ENCODE results near the gene FCMR.
A peak's percentile ranks its signal among the peaks of the same experiment; 100 is the strongest.

FCMR gene

DNA sequence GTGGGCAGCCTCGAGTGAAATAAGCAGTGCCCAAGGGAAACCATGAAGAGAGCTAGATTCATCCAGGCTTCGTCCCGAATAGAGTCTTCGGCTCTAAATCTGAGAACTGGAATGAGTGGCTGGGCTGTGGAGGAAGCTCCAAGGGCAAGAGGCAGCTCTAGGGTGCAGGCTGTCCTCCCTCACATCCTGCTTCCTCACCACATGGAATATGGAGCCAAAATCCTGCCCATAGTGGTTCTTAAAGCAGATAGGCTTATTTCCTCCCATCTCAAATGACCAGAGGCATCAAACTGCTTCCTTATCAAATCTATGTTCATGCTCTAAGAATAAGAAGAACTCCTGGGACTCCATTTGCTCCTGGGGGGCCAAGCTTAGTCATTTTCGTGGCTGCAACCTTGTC lies 22.0 kb downstream of the FCMR start:
- DNase-seq (ENCODE audit: low read depth) = peak; percentile 47
- H3K4me3 ChIP-seq (replicated peaks; ENCODE audit: low read depth, low read length) = no peak overlapping the region
- TF ChIP-seq, protein P1, sequence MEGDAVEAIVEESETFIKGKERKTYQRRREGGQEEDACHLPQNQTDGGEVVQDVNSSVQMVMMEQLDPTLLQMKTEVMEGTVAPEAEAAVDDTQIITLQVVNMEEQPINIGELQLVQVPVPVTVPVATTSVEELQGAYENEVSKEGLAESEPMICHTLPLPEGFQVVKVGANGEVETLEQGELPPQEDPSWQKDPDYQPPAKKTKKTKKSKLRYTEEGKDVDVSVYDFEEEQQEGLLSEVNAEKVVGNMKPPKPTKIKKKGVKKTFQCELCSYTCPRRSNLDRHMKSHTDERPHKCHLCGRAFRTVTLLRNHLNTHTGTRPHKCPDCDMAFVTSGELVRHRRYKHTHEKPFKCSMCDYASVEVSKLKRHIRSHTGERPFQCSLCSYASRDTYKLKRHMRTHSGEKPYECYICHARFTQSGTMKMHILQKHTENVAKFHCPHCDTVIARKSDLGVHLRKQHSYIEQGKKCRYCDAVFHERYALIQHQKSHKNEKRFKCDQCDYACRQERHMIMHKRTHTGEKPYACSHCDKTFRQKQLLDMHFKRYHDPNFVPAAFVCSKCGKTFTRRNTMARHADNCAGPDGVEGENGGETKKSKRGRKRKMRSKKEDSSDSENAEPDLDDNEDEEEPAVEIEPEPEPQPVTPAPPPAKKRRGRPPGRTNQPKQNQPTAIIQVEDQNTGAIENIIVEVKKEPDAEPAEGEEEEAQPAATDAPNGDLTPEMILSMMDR (IDR thresholded peaks at IDR 0.05; ENCODE audit: low read length, missing control alignments) = no peak

DNA sequence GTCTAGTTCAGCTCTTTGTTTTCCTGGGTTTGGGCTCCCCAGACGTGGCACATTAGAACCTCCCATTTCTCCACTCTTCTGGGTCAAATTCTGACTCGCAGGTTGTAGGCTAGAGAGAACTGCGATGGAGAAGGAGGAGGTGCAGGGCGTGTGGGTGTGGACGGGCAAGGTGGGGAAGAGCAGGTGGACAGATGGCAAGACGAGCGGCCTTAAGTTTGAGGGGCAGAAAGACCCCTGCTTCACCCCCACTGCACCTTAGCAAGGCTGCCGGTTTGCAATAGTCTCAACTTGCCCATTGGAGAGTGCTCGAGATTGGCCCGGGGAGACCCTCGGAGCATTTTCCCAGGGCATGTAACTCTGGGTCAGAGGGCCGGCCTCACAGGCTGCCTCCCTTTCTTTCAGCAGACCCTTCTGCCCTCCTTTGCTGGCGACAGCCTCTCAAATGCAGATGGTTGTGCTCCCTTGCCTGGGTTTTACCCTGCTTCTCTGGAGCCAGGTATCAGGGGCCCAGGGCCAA lies 22.8 kb downstream of the FCMR start:
- TF ChIP-seq, protein P1 (IDR thresholded peaks at IDR 0.05; ENCODE audit: low read length, missing control alignments) = no peak
- DNase-seq (ENCODE audit: low read depth) = no peak
- H3K4me3 ChIP-seq (replicated peaks; ENCODE audit: low read depth, low read length) = peak overlapping the region; percentile 40

DNA sequence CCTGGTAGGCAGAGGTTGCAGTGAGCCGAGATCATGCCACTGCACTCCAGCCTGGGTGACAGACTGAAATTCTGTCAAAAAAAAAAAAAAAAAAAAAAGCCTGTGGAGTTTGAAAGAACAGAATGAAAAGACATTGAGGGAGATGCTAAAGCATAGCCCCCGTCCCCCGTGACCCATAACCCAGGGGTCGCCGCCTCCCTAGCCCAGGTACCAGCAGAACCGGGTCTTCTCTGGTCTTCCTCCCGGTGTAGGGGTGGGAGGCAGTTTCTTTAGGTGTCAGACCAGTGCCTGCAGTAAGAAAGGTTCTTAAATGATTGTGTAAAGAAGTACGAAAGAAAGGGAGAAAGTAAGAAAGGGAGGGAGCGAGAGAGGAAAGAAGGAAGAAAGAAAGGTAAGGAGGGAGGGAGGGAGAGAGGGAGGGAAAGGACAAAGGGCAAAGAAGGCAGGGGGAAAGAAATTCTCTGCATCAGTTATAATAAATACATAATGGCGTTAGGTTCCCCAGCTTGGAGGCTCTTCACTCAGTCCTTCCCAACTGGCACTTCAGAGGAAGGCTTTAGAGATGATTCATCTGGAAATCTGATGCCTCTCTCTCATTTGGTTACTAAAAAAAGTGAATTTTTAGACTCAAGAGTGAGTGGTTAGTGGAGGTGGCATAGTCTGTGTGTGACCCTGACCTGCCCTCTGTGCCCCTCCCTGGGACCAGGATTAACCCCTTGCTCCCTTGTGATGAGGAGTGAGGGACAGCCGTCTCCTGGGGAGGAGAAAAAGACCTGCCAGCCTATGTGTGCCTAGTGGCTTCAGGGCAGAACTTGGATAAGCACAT lies 23.4 kb downstream of the FCMR start:
- H3K4me3 ChIP-seq (replicated peaks; ENCODE audit: low read depth, low read length) = peak overlapping the region; percentile 40
- peak; percentile 68 for DNase-seq (ENCODE audit: low read depth)

DNA sequence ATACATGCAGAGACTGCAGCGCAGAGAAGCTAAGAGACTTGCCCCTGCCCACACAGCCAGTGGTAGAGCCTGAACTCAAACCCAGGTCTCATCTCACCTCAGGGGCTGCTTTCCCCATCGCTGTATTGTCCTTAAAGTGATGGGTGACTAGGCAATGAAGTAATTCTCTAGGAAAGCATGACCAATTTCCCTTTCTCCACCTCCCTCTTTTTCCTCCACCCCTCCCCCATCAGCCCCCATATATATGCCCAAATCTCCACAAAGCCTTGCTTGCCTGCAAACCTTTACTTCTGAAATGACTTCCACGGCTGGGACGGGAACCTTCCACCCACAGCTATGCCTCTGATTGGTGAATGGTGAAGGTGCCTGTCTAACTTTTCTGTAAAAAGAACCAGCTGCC lies 24.6 kb downstream of the FCMR start, which contains the start of gene IL24:
Gene IL24, plus strand, starts transcription at position 269 of the 400 bp plus-strand sequence. CDS start 390 bp downstream, outside the sequence.
- DNase-seq (ENCODE audit: low read depth) = peak; percentile 63
- peak within 1 kb of the TSS; percentile 40 for H3K4me3 ChIP-seq (replicated peaks; ENCODE audit: low read depth, low read length)
- TF ChIP-seq, protein P1 (IDR thresholded peaks at IDR 0.05; ENCODE audit: low read length, missing control alignments) = no peak

More for the DNA sequence above, 23.4 kb downstream of the FCMR start:
- TF ChIP-seq, protein P1 (IDR thresholded peaks at IDR 0.05; ENCODE audit: low read length, missing control alignments) = no peak

DNA sequence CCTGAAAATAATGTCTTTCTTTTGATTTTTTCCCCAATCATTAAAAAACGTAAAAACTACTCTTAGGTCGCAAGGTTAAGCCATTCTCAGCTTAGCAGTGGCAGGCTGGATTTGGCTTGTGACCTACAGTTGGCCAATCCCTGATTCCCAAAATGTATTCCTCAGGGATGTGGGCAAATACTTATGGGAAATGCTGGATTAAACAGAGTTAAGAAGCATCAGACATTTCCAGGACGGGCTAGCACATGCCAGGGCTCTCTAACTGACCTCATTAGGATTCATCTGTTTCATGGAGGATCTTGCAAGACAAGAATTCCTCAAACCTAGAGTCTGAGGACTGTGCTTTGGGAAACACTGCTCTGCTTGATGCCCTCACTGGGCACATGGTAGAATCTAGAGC lies 25.5 kb downstream of the FCMR start:
- no peak for DNase-seq (ENCODE audit: low read depth)
- TF ChIP-seq, protein P1 (IDR thresholded peaks at IDR 0.05; ENCODE audit: low read length, missing control alignments) = no peak
- H3K4me3 ChIP-seq (replicated peaks; ENCODE audit: low read depth, low read length) = no peak overlapping the region

DNA sequence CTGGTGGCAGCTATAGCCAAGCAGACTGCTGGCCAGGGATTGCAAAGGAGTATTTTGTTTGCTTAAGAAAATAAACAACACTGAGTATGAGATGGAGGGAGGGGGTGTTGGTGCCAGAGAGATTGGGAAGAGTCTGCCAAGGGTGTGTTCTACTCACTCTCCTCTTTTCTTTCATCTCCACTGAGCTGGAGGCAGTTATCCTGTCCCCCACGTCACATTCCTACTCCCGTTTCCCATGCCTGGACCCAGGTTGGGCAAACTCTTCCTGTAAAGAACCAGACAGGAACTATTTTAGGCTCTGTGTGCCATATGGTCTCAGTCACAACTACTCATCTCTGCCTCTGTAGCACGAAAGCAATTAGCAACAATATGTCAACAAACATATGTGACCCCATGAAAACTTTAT lies 25.9 kb downstream of the FCMR start:
- TF ChIP-seq, protein P1 (IDR thresholded peaks at IDR 0.05; ENCODE audit: low read length, missing control alignments) = no peak
- no peak overlapping the region for H3K4me3 ChIP-seq (replicated peaks; ENCODE audit: low read depth, low read length)
- peak; percentile 94 for DNase-seq (ENCODE audit: low read depth)
